ENCODE measurements around the gene DPM2. TPM values are rescaled to one million over a fixed set of nuclear protein-coding genes. Genes with fewer than 3 reads are reported as not detected.

Gene DPM2
- total and polyA plus RNA-seq, 2 experiments from 2014 or later: 36.6 to 92.4 TPM

DNA sequence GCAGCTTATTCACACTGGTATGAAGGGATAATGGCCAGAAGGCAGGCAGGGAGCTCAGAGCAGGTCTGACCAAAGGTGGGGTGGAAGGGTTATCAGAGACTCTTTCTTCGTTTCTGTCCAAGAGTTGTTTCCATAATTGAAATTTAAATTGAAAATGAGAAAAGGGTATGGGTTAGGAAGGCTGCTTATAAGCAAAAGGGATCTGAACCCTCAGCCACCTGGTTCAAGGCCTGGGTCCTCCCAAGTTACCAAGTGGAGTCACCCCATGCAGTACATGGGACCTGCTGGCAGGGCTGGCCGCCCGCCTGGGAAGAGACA lies 25.3 kb upstream of the DPM2 start:
- H3K4me3 ChIP-seq: no peak overlapping the region
- H3K27ac ChIP-seq (ENCODE audit: low read depth): peak overlapping the region; percentile 59; the same call in 1 of the 2 replicates
- Mint-ChIP-seq H3K4me3 (no peak overlapping the region), H3K36me3 (ENCODE audit: low read depth) (peaks cover 2% of the 10 kb centered on the region; the same call in 1 of the 3 replicates), H3K9me3 (no peaks in the 10 kb centered on the region), H3K27ac (no peak overlapping the region; the same call in 1 of the 2 replicates), H3K27me3 (ENCODE audit: insufficient read depth, low read depth, poor library complexity) (peaks cover 17% of the 10 kb centered on the region), H3K4me1 (peaks cover 66% of the 10 kb centered on the region)
- TF ChIP-seq ZNF114 (CRISPR knock-in tag; IDR thresholded peaks at IDR 0.05) (no peak), POLR2AphosphoS5 (IDR thresholded peaks at IDR 0.05; ENCODE audit: low read depth) (no peak), NANOG (IDR thresholded peaks at IDR 0.05; ENCODE audit: borderline replicate concordance) (no peak), CREB1 (CRISPR knock-in tag; IDR thresholded peaks at IDR 0.05; ENCODE audit: low read depth) (no peak), EZH2phosphoT487 (IDR thresholded peaks at IDR 0.05; ENCODE audit: unreplicated experiment) (no peak), JUNB (IDR thresholded peaks at IDR 0.05; ENCODE audit: unreplicated experiment) (no peak), EZH2 (IDR thresholded peaks at IDR 0.05; ENCODE audit: low read depth, unreplicated experiment) (no peak), STAT1 (IDR thresholded peaks at IDR 0.05; ENCODE audit: unreplicated experiment) (no peak), ZNF331 (CRISPR knock-in tag; IDR thresholded peaks at IDR 0.05; ENCODE audit: low read depth) (no peak)
- TF ChIP-seq, protein P1, sequence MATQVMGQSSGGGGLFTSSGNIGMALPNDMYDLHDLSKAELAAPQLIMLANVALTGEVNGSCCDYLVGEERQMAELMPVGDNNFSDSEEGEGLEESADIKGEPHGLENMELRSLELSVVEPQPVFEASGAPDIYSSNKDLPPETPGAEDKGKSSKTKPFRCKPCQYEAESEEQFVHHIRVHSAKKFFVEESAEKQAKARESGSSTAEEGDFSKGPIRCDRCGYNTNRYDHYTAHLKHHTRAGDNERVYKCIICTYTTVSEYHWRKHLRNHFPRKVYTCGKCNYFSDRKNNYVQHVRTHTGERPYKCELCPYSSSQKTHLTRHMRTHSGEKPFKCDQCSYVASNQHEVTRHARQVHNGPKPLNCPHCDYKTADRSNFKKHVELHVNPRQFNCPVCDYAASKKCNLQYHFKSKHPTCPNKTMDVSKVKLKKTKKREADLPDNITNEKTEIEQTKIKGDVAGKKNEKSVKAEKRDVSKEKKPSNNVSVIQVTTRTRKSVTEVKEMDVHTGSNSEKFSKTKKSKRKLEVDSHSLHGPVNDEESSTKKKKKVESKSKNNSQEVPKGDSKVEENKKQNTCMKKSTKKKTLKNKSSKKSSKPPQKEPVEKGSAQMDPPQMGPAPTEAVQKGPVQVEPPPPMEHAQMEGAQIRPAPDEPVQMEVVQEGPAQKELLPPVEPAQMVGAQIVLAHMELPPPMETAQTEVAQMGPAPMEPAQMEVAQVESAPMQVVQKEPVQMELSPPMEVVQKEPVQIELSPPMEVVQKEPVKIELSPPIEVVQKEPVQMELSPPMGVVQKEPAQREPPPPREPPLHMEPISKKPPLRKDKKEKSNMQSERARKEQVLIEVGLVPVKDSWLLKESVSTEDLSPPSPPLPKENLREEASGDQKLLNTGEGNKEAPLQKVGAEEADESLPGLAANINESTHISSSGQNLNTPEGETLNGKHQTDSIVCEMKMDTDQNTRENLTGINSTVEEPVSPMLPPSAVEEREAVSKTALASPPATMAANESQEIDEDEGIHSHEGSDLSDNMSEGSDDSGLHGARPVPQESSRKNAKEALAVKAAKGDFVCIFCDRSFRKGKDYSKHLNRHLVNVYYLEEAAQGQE (IDR thresholded peaks at IDR 0.05; ENCODE audit: unreplicated experiment): no peak
- TF ChIP-seq, protein P2, sequence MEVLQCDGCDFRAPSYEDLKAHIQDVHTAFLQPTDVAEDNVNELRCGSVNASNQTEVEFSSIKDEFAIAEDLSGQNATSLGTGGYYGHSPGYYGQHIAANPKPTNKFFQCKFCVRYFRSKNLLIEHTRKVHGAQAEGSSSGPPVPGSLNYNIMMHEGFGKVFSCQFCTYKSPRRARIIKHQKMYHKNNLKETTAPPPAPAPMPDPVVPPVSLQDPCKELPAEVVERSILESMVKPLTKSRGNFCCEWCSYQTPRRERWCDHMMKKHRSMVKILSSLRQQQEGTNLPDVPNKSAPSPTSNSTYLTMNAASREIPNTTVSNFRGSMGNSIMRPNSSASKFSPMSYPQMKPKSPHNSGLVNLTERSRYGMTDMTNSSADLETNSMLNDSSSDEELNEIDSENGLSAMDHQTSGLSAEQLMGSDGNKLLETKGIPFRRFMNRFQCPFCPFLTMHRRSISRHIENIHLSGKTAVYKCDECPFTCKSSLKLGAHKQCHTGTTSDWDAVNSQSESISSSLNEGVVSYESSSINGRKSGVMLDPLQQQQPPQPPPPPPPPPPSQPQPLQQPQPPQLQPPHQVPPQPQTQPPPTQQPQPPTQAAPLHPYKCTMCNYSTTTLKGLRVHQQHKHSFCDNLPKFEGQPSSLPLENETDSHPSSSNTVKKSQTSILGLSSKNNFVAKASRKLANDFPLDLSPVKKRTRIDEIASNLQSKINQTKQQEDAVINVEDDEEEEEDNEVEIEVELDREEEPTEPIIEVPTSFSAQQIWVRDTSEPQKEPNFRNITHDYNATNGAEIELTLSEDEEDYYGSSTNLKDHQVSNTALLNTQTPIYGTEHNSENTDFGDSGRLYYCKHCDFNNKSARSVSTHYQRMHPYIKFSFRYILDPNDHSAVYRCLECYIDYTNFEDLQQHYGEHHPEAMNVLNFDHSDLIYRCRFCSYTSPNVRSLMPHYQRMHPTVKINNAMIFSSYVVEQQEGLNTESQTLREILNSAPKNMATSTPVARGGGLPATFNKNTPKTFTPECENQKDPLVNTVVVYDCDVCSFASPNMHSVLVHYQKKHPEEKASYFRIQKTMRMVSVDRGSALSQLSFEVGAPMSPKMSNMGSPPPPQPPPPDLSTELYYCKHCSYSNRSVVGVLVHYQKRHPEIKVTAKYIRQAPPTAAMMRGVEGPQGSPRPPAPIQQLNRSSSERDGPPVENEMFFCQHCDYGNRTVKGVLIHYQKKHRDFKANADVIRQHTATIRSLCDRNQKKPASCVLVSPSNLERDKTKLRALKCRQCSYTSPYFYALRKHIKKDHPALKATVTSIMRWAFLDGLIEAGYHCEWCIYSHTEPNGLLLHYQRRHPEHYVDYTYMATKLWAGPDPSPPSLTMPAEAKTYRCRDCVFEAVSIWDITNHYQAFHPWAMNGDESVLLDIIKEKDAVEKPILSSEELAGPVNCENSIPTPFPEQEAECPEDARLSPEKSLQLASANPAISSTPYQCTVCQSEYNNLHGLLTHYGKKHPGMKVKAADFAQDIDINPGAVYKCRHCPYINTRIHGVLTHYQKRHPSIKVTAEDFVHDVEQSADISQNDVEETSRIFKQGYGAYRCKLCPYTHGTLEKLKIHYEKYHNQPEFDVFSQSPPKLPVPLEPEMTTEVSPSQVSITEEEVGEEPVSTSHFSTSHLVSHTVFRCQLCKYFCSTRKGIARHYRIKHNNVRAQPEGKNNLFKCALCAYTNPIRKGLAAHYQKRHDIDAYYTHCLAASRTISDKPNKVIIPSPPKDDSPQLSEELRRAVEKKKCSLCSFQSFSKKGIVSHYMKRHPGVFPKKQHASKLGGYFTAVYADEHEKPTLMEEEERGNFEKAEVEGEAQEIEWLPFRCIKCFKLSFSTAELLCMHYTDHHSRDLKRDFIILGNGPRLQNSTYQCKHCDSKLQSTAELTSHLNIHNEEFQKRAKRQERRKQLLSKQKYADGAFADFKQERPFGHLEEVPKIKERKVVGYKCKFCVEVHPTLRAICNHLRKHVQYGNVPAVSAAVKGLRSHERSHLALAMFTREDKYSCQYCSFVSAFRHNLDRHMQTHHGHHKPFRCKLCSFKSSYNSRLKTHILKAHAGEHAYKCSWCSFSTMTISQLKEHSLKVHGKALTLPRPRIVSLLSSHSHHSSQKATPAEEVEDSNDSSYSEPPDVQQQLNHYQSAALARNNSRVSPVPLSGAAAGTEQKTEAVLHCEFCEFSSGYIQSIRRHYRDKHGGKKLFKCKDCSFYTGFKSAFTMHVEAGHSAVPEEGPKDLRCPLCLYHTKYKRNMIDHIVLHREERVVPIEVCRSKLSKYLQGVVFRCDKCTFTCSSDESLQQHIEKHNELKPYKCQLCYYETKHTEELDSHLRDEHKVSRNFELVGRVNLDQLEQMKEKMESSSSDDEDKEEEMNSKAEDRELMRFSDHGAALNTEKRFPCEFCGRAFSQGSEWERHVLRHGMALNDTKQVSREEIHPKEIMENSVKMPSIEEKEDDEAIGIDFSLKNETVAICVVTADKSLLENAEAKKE (CRISPR knock-in tag; IDR thresholded peaks at IDR 0.05): no peak
- TF ChIP-seq, protein P3, sequence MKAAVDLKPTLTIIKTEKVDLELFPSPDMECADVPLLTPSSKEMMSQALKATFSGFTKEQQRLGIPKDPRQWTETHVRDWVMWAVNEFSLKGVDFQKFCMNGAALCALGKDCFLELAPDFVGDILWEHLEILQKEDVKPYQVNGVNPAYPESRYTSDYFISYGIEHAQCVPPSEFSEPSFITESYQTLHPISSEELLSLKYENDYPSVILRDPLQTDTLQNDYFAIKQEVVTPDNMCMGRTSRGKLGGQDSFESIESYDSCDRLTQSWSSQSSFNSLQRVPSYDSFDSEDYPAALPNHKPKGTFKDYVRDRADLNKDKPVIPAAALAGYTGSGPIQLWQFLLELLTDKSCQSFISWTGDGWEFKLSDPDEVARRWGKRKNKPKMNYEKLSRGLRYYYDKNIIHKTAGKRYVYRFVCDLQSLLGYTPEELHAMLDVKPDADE (IDR thresholded peaks at IDR 0.05): no peak
- TF ChIP-seq, protein P4, sequence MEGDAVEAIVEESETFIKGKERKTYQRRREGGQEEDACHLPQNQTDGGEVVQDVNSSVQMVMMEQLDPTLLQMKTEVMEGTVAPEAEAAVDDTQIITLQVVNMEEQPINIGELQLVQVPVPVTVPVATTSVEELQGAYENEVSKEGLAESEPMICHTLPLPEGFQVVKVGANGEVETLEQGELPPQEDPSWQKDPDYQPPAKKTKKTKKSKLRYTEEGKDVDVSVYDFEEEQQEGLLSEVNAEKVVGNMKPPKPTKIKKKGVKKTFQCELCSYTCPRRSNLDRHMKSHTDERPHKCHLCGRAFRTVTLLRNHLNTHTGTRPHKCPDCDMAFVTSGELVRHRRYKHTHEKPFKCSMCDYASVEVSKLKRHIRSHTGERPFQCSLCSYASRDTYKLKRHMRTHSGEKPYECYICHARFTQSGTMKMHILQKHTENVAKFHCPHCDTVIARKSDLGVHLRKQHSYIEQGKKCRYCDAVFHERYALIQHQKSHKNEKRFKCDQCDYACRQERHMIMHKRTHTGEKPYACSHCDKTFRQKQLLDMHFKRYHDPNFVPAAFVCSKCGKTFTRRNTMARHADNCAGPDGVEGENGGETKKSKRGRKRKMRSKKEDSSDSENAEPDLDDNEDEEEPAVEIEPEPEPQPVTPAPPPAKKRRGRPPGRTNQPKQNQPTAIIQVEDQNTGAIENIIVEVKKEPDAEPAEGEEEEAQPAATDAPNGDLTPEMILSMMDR (conservative IDR thresholded peaks at IDR 0.05; ENCODE audit: low read depth in 2 of 2): no peak
- H3K27me3 ChIP-seq (ENCODE audit: insufficient read depth): no peaks in the 10 kb centered on the region
- peaks cover 99% of the 10 kb centered on the region for H3K79me2 ChIP-seq (replicated peaks; ENCODE audit: insufficient read depth)
- DNase-seq (ENCODE audit: low spot score) (no peak), ATAC-seq (peak; percentile 11; the same call in 2 of the 3 replicates)
- H3K36me3 ChIP-seq (ENCODE audit: insufficient read depth): no peaks in the 10 kb centered on the region
- no peaks in the 10 kb centered on the region for H3K9me2 ChIP-seq (ENCODE audit: insufficient read depth)
- no peak overlapping the region for H2AFZ ChIP-seq
- H3K4me1 ChIP-seq (ENCODE audit: insufficient read depth): peaks cover 21% of the 10 kb centered on the region
- peaks cover 22% of the 10 kb centered on the region for H4K20me1 ChIP-seq (replicated peaks; ENCODE audit: insufficient read depth)
- 0 out of 2 replicates have a peak, but pooled peaks cover 5% of the 10 kb centered on the region for H3F3A ChIP-seq (replicated peaks; ENCODE audit: low read depth)
- no peak overlapping the region for H3K4me2 ChIP-seq
